C1 segment of cervical spinal cord (tissue), 14 donors: ENCODE measurements around the gene ZDHHC14.

Experiments used
- DNase-seq, 14 donors: peaks; one replicate each; lab custom pipeline; 2025; lab: John Stamatoyannopoulos, UW

ZDHHC14 gene

DNA sequence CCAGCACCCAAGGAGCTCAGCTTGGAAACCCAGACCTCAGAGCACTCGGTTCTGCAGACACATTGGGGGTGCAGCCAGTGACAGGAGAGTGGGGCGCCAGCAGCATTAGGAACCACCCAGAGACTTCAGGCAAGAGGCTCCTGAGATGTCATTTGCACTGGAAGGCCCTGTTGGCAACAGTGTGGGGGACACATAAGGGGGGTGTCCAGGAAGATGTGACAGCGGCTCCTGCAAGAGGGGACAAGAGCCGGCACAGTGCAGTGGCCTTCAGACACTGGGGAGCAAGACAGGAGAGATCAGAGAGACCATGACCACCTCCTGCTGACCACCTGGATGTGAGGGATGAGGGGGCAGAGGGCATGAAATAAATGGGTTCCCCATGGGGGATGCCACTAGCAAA, 235.0 kb downstream of the ZDHHC14 start:
- no peak for DNase-seq

- no peak for DNase-seq
Observed at GRCh38 chr6:157620944-157621343, 240.0 kb downstream of the ZDHHC14 start.

- no peak for DNase-seq
Observed at GRCh38 chr6:157621406-157621805, 240.4 kb downstream of the ZDHHC14 start.

- no peak for DNase-seq
Observed at GRCh38 chr6:157622427-157622826, 241.4 kb downstream of the ZDHHC14 start.

DNA sequence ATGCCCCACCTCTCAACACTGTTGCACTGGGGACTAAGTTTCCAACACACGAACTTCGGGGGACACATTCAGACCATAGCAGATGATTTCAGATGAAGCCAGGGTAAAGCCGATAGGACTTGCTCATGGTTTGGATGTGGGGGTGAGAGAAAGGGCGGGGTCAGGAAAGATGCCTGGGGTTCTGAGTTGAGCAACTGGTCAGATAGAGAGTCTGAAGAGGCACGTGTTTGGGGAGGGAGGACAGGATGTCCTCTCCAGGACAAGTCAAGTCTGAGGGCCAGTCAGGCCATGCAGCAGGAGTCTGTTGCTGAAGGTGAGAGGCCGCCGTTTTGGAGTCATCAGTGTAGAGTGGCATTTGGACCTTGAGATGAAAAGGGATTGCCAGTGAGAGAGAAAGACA, 244.1 kb downstream of the ZDHHC14 start:
- no peak for DNase-seq

GRCh38 chr6:157625764-157626163, 244.8 kb downstream of the ZDHHC14 start:
- no peak for DNase-seq

- DNase-seq: no peak
Observed at GRCh38 chr6:157627195-157627966, 246.4 kb downstream of the ZDHHC14 start.

DNA sequence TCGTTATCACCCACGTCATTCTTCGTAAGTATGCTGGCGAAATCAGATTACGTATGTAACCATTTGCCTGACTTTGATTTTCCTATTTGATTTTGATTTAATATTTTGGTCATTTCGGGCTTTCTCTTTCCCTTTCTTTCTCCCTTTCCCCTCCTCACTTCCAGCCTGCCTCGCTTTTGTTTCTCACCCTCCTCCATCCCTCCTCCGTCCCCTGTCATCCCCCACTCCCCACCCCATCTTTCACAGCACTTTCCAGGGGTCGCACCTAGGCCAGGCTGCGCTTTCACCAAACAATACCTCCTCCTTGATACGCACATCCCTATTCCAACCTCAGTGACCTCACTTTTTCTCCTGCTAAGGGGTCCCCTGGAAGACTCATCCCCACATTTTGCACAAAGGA, 247.5 kb downstream of the ZDHHC14 start:
- no peak for DNase-seq

GRCh38 chr6:157629220-157629619, 248.2 kb downstream of the ZDHHC14 start:
- DNase-seq: no peak

GRCh38 chr6:157630463-157631080, 249.6 kb downstream of the ZDHHC14 start:
- no peak for DNase-seq

GRCh38 chr6:157631412-157631811, 250.4 kb downstream of the ZDHHC14 start:
- DNase-seq: peak in 1 of 14 donors; percentile 11

DNA sequence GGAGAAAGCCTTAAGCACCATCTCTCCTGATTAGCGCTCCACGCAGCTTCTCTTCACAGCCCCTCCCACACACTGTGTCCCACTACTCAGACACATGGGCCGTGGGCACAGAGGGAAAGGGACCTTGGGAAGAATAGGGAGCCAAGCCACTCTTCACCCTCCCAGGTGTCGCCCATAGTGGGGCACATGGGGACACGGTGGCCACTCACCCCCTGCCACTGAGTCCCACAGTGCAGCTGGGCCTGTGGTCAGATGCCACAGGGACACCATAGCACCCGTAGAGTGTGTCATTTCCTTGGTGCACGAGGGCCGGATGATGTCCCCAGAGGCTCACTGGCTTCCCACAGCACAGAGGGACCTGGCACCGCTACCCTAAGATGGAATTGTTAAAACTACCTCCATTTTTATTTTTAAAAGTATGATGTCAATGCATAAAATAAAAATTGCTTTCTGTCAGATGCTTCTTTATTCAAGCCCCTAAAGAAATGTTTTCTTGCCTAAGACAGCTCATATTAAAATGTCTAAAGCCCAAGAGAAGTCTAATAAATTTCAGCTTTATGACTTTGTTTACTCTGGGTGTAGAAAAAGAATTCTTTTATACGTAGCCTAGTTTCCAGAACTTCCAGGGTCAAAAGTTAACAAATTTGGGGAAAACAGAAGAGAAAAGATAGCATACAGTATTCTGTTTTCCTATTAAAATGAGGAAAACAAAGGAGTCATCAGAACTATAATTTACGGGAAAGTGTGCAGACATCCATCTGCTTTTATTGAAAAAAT, 251.0 kb downstream of the ZDHHC14 start:
- DNase-seq: no peak

- DNase-seq: no peak
Observed at GRCh38 chr6:157632821-157633220, 251.8 kb downstream of the ZDHHC14 start.

DNA sequence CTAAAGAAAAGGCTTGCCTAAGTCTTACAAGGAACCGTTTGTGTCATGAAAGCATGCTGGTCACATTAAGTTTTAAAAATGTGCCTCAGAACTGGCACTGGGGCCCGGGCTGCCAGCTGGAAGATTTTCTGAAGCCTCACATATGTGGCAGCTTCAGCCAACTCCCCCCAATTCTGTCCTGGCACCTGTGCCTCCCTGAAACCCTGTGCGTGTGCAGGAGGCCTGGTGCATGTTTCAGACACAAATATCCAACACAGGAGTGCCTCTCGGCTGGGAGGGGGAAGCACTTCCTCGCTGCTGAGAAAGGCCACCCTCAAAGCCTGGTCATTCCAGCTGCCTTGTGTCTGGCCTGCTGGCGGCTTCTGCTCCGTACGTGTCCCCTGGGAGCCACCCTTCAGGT, 253.6 kb downstream of the ZDHHC14 start:
- peak in 1 of 14 donors; percentile 58 for DNase-seq

DNA sequence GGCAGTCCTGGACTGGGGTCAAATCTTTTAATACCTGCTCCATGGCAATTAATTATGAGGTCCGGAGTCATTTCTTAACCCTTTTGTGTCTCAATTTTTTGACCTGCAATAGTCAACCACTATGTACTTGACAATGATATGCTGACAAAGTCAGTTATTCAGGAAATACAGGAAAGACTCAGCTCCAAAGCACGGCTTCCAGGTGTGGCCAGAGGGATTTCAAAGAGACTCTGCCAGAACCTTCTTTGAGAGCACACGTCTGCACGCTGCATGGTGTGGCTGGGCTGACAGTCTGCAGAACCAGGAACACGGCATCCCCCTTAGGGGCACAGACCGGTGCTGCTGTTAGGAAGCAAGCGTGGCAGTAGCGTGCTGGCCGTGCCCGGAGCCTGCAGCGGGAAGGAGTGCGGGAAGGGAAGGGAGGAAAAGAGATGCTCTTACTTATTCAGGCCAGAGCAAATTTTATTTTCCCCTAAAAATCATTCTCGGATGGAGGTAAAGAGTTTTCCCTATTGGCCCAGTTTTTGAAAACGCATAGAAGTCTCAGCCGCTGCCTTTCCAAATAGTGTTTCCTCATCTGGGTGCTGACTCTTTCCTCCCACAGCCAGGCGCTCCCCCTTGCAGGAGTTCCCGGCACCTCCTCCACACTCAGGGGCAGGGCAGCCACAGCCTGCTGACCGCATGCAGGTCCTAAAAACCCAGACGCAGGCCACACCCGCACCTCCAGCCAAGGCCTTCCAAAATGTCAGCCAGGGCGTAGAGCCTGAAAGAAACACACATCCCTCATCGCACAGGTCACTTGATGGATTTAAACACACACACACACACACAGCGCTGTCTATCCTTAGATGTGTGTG, 254.6 kb downstream of the ZDHHC14 start:
- no peak for DNase-seq

- no peak for DNase-seq
Observed at GRCh38 chr6:157637516-157637915, 256.5 kb downstream of the ZDHHC14 start.

DNA sequence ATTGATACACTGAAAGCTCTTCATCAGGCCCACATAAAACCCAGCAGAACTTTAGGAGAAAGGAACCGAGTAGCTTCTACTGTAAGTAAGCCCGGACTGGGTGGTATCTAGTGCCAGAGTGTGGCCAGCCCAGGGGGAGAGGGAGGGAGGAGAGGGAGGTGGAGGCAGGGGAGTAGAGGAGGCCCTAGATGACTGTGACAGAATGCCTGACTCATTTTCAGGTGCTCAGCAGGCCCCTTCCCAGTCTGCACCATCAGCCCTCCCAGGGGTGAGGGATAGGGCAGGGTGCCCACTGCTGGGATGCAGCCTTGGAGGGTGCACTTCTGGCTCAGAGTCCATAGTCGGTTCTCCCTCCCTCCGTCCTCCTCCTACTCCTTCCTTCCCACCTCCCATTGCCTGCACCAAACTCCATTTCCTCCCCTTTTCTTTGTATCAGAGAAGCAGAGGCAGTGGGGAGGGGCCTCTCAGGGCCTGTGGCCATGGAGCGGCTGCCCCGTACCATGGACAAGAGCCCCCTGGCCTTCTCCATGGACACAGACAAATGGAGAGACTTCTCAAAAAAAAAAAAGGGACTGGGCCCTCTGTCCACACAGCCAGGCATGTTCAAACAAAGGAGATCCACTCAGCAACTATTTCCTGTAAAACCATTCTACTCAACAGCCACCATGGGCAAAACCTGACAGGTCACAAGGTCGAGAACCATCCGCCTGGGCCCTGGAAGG, 257.1 kb downstream of the ZDHHC14 start:
- no peak for DNase-seq

DNA sequence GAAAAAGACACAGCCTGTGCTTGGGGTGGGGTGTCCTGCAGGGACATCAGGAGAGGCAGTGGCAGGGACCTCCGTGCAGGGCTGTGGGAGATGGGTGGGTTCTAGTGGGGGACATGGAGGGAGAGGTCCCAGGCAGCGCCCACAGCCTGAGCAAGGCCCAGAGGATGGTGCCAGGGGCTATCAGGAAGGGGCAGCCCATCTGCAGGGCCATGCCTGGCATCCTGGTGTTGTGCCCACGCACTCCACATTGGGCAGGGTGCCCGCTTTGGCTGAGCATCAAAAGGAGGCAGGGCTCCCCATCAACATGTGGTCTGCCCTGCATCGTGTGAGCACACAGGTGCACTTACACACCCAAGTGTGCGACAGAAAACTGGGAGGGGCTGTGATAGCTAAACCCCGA, 257.8 kb downstream of the ZDHHC14 start:
- DNase-seq: no peak

DNA sequence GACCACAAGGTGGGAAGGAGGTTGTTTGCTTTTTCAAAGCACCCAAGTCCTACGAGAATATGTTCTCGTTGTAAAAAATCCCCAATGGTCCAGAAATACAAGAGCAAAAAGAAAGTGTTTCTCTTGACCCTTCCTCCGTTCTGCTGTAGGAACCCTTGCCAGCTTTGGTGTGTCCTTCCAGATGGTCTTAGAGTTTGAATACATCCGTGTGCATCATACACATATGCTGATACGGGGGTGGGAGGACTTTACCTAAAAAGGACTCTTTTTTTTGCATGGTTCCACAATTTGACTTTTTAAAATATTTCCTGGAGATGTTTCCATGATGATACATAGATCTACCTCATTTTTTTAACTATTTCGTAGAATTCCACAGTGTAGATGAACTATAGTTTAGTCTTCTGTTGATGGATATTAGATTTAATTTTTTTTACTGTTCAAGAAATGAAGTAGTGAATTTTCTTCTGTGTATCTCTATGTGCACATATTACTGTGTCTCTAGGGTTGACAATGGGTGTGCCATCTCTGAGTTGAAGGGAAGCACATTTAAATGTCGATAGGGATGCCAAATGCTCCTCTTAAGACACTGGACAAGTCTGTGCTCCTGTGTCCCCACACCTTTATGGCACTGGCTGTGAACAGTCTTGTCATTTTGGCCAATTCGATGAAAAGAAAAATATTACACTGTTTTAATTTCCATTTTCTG, 259.9 kb downstream of the ZDHHC14 start:
- no peak for DNase-seq

DNA sequence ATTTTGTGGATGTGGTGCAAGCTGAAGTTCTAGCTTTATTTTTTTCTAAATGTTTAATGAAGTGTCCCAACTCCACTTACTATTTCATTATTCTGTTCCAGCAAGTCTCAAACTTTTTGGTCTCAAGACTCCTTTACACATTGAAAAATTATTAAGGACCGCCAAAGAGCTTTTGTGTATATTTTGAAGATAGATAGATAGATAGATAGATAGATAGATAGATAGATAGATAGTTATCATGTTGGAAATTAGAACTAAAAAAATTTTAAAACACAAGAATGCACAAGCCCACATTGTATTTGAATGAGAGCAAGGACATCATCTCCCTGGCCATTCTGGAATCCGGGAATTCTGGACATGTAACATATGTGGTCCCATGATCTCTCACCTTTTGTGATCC, 260.8 kb downstream of the ZDHHC14 start:
- DNase-seq: no peak
